ENCODE measurements around the gene KIFC3.

KIFC3 gene

GRCh38 chr16:57834936-57835335 lies 32.6 kb upstream of the KIFC3 start (continued):
- TF ChIP-seq, protein P1, sequence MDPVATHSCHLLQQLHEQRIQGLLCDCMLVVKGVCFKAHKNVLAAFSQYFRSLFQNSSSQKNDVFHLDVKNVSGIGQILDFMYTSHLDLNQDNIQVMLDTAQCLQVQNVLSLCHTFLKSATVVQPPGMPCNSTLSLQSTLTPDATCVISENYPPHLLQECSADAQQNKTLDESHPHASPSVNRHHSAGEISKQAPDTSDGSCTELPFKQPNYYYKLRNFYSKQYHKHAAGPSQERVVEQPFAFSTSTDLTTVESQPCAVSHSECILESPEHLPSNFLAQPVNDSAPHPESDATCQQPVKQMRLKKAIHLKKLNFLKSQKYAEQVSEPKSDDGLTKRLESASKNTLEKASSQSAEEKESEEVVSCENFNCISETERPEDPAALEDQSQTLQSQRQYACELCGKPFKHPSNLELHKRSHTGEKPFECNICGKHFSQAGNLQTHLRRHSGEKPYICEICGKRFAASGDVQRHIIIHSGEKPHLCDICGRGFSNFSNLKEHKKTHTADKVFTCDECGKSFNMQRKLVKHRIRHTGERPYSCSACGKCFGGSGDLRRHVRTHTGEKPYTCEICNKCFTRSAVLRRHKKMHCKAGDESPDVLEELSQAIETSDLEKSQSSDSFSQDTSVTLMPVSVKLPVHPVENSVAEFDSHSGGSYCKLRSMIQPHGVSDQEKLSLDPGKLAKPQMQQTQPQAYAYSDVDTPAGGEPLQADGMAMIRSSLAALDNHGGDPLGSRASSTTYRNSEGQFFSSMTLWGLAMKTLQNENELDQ (tag by site-specific recombination; IDR thresholded peaks at IDR 0.05; ENCODE audit: low read depth), result no peak
- TF ChIP-seq ZNF121 (tag by site-specific recombination; IDR thresholded peaks at IDR 0.05) (no peak), OSR2 (tag by site-specific recombination; IDR thresholded peaks at IDR 0.05) (no peak)

DNA sequence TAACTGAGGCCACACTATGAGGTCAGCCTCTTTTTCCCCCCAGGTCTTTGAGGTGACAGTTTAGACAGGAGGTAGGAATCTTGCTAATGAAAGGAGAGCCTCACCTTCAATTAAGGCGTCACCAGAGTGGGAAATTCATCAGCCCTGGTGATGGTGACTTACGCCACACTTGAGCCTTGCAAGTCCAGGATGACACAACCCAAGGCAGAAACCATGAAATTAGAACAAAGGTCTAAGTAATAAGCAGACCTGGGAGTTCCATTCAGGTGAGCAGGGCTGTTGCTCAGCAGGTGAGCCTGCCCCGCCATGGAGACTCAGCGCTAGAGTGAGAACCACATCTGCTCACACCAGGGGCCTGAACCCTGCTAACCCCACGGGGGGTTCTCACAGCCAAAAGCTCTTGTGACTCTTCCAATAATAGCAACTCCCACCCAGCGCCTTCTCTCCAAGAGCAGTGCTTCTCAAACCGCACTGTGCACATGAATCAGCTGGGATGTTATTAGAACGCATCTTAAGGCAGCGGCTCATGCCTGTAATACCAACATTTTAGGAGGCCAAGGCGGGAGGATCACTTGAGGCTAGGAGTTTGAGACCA lies 28.7 kb upstream of the KIFC3 start:
- no peaks in the 10 kb centered on the region for H3K9me3 ChIP-seq (ENCODE audit: control insufficient read depth, insufficient read depth, low read depth, low read length)
- TF ChIP-seq ZNF202 (tag by site-specific recombination; IDR thresholded peaks at IDR 0.05; ENCODE audit: borderline replicate concordance) (no peak), ZNF266 (tag by site-specific recombination; IDR thresholded peaks at IDR 0.05; ENCODE audit: low read depth) (no peak), ZIC2 (tag by site-specific recombination; IDR thresholded peaks at IDR 0.05) (peak; percentile 60)
- TF ChIP-seq, protein P2, sequence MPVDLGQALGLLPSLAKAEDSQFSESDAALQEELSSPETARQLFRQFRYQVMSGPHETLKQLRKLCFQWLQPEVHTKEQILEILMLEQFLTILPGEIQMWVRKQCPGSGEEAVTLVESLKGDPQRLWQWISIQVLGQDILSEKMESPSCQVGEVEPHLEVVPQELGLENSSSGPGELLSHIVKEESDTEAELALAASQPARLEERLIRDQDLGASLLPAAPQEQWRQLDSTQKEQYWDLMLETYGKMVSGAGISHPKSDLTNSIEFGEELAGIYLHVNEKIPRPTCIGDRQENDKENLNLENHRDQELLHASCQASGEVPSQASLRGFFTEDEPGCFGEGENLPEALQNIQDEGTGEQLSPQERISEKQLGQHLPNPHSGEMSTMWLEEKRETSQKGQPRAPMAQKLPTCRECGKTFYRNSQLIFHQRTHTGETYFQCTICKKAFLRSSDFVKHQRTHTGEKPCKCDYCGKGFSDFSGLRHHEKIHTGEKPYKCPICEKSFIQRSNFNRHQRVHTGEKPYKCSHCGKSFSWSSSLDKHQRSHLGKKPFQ (tag by site-specific recombination; IDR thresholded peaks at IDR 0.05), result 0 out of 2 replicates have a peak, but pooled peaks have one; percentile 15
- CTCF ChIA-PET, result interaction anchor here (0.7 kb wide), 1 partner anchor 53 kb away, joined by 3 read pairs; no protein-coding TSS in a partner anchor
- no peaks in the 10 kb centered on the region for H3K36me3 ChIP-seq (ENCODE audit: control insufficient read depth in 2 of 2, insufficient read depth in 1 of 2, low read length in 2 of 2)
- no peaks in the 10 kb centered on the region for H3K4me1 ChIP-seq (ENCODE audit: control insufficient read depth, insufficient read depth, low read length)
- no peak overlapping the region for H3K27ac ChIP-seq (ENCODE audit: extremely low read depth, low read depth, low read length)
- POLR2A ChIA-PET, result interaction anchor here (0.6 kb wide), 1 partner anchor 543 kb away, joined by 3 read pairs; no protein-coding TSS in a partner anchor
- no peak overlapping the region for H3K4me3 ChIP-seq (ENCODE audit: low read depth, low read length)

DNA sequence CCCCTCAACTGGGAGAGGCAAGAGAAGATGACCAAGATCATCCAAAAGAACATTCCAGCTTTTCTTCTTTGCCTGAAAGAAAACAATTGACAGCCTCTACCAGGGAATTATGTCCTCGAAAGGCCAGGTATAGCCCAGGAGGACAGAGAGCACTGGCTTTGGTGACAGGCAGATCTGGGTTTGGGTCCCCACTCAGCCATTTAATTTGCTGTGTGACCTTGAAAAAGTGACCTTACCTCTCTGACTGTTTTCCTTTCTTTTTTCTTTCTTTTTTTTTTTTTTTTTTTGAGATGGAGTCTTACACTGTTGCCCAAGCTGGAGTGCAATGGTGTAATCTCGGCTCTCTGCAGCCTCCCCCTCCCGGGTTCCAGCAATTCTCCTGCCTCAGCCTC lies 27.7 kb upstream of the KIFC3 start:
- Histone ChIP-seq H3K27ac (ENCODE audit: extremely low read depth, low read depth, low read length) (no peak overlapping the region), H3K4me3 (ENCODE audit: low read depth, low read length) (no peak overlapping the region), H3K4me1 (ENCODE audit: control insufficient read depth, insufficient read depth, low read length) (no peaks in the 10 kb centered on the region), H3K36me3 (ENCODE audit: control insufficient read depth in 2 of 2, insufficient read depth in 1 of 2, low read length in 2 of 2) (no peaks in the 10 kb centered on the region), H3K9me3 (ENCODE audit: control insufficient read depth, insufficient read depth, low read depth, low read length) (no peaks in the 10 kb centered on the region)
- CTCF ChIA-PET, result interaction anchor here (0.6 kb wide), 1 partner anchor 214 kb away, joined by 5 read pairs; no protein-coding TSS in a partner anchor
- no peak for TF ChIP-seq ZNF121 (tag by site-specific recombination; IDR thresholded peaks at IDR 0.05)
- no peak for TF ChIP-seq ZNF623 (tag by site-specific recombination; IDR thresholded peaks at IDR 0.05)
- TF ChIP-seq ZNF768 (tag by site-specific recombination; IDR thresholded peaks at IDR 0.05), result peak; percentile 74; the same call in 1 of the 2 replicates
- no peak for TF ChIP-seq ZNF513 (tag by site-specific recombination; IDR thresholded peaks at IDR 0.05)
- TF ChIP-seq, protein P3, sequence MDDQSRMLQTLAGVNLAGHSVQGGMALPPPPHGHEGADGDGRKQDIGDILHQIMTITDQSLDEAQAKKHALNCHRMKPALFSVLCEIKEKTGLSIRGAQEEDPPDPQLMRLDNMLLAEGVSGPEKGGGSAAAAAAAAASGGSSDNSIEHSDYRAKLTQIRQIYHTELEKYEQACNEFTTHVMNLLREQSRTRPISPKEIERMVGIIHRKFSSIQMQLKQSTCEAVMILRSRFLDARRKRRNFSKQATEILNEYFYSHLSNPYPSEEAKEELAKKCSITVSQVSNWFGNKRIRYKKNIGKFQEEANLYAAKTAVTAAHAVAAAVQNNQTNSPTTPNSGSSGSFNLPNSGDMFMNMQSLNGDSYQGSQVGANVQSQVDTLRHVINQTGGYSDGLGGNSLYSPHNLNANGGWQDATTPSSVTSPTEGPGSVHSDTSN (CRISPR knock-in tag; IDR thresholded peaks at IDR 0.05), result no peak
- no peak for TF ChIP-seq ZNF707 (tag by site-specific recombination; IDR thresholded peaks at IDR 0.05)
- POLR2A ChIA-PET, result no interaction called here
